OCI-M2 (cell line): ENCODE results near the gene CACNG4.
"Not testable (repeated sequence)": the region's sequence is repeated elsewhere in the genome, so short reads cannot be mapped to it uniquely, and the experiment has no call there.

Source experiments
- DNase-seq: peaks from one replicate; lab custom pipeline; 2025; ENCODE audit not compliant: unreplicated experiment; lab: John Stamatoyannopoulos, UW

Gene CACNG4

DNA sequence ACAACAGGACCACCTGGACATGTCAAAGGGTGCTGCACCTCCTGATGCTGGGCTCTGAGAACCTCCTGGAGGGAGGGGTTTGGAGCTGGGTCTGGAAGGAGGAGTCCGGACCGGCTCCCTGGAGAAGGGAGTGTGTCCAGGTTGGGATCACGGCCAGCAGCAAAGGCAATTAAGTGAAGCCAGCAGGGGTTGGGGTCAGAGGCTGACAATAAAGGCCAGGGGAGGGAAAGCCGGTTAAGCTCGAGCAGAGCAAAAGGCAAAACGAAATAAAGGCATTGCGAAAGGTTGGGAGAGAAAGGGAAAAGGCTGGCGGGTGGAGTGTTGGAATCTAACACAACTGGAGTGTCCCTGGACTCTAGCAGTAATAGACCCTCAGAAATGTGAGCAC is 992 bp upstream of the CACNG4 start:
- DNase-seq, result no peak

DNA sequence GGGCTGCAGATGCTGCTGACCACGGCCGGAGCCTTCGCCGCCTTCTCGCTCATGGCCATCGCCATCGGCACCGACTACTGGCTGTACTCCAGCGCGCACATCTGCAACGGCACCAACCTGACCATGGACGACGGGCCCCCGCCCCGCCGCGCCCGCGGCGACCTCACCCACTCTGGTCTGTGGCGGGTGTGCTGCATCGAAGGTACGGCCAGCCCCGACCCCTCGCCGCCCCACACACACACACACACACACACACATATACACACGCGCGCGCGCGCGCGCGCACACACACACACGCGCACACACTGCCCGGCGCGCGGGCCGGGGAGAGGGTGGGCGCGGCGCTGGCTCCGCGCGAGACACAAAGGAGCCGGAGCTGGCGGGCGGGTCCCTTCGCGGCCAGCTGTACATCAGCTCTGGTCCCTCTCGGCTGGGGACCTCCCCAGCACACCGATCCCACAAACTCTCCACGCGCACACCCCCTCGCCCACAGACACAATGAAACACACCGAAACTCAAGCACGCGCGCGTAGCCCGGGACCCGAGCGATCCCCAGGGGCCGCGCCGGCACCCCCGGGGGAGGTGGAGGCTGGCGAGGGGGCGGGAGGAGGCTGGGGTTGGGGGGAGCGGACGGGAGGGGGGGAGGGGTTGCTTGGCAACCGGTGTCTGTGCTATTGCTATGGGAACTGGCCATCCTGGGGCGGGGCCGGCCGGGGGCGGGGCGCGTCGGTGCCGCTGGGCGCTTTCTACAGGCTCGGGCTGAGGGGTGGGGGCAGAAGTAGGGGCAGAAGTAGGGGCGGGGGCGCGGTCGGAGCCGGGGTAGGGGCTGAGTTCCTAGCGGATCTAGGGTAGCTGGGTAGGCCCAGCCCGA is 658 bp downstream of the CACNG4 start:
- no peak for DNase-seq

DNA sequence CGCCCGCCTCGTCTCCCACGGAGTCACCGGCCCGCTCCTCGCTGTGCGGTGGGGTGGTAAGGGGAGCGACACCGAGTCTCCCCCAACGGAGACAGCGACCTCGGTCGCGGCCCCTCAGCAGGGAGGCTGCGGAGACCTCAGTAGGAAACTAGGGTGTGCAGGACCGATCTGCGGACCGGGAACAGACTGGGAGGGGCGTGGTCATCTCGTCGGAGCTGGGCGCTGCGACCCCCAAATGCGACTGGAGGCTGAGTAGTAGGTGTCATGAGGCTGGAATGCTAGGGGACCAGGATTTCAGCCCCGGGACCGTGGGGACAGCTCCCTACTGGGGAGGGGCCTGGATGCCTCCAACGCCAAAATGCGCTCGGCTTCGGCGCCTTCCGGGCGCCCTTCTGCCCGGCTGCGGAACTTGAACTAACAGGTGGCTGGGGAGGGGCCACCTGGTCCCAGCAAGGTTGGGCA is 1.3 kb downstream of the CACNG4 start:
- no peak for DNase-seq

- DNase-seq, result no peak
Measured at GRCh38 chr17:66966298-66966697, 1.8 kb downstream of the CACNG4 start.

DNA sequence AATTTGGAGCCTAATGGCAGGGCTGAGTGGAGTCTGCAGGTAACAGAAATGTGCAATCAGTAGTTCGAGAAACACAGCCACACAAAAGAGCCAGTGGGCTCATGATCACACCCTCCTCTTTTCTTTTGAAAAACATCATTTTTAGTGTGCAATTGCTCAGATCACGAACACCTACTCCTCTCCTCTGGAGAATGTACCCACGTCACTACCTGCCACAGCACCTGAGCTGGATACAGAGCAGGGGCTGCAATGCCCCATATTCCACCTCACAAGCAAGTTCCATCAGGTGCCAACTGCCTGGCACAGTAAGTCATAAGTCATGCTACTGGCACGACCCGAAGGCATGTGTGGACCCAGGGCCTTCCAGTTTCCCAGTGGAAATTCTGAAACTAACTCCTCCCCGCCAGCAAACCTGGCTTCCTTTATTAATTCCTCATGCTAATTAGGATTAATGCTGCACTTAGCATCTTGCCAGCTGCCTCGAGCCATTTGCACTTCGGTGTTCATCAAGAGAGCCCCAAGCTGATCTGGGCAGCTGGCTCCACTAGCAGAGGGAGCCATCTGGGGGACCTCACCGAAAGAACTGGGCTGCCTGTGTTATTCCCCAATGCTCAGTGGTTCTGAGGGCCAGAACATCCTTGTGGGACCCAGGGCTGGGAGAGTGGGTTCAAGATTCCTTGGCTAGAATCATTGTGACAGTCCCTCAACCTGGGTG is 2.4 kb downstream of the CACNG4 start:
- no peak for DNase-seq

DNA sequence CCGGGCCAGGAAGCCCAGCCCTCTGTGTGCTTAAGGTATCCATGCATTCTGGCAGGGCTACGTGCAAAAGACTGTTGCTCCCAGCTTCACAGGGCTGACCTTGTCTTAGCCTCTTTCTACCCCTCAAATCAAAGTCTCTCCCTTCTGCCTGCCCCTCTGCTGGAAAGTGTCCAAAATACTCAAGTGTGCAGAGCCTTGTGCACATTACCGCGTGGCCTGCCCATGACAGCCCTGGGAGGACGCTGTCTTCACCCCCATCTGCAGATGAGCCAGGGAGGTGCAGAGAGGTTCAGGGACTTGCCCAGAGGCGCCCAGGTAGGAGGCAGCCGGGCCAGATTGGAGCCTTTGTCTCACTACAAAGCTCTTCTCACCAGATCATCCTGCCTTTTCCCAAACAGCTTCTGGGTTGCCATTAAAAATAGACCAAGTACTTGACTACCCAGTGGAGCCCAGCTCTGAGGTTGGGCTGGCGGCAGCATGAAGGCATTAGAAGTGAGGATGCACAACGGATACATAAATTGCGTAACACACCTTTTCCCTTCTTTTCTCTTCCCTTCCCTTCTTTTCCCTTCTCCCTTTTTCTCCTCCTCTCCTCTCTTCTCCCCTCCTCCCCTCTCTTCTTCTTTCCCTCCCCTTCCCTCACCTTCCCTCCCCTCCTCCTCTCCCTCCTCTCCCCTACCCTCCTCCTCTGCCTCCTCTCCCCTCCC is 3.5 kb downstream of the CACNG4 start:
- DNase-seq, result no peak

GRCh38 chr17:66968916-66969315 is 4.4 kb downstream of the CACNG4 start:
- DNase-seq, result no peak

- no peak for DNase-seq
Measured at GRCh38 chr17:66970140-66970539, 5.6 kb downstream of the CACNG4 start.

DNA sequence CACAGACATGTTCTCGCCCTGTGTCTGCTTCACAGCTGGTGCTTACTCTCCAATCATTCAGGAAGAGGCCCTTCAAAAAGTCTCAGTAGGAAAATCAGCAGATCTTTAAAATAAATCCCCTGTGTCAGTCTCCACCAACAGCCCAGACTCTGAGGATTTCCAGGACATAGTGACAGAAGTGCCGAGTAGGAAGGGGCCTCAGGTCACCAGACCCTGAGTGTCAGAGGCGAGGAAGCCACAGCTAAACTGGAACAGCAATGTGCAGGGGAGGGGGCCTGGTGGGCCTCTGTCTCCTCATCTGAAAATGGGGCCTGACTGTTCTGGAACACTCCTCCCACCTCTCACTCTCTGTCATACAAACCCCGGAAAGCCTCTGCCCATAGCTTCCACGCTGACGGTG is 6.3 kb downstream of the CACNG4 start:
- no peak for DNase-seq

DNA sequence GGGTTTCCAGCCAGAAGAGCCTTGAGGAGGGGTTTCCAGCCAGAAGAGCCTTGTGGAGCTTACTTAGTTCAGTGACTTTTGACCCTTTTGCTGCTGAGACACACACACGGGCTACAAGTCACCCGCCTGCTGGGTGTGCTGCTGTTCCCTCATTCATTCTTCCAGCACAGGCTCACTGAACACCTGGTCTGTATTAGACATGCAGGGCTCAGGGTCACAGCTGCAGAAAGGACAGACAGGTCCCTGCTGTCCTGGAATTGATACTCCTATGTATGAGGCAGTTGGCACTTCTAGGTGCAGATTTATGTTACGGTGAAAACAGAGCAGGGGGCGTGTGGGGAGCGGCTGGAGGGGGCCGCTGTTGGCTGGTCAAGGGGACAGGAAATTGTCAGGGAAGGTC is 6.8 kb downstream of the CACNG4 start:
- no peak for DNase-seq

DNA sequence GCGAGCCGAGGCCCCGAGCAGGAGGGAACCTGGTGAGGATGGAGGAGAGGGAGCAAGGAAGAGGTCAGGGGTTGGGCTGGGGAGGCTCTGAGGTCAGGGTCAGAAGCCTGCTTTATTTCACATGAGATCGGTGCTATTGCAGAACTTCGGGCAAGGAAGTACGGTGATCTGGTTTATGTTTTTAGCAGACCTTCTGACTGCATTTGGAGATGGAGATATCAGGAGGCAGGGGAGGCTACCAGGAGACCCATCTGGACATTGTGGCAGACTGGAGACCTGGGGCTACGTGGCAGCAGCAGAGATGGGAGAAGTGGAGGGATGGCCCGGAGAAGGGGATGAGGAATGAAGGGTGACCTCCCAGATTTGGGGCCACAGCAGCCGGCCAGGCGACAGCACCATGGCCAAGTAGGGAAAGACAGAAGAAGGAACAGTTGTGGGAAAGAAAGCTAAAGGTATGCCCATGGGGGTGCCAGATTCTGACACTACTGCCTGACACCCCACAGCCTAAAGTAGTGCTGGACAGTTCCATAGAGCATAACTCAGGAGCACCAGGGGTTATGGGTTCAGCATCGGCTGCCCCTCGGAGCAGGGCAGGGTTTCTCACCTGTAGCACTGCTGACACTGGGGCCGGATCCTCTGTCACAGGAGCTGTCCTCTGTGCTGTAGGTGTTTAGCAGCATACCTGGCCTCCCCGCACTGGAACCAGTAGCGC is 7.4 kb downstream of the CACNG4 start:
- no peak for DNase-seq

DNA sequence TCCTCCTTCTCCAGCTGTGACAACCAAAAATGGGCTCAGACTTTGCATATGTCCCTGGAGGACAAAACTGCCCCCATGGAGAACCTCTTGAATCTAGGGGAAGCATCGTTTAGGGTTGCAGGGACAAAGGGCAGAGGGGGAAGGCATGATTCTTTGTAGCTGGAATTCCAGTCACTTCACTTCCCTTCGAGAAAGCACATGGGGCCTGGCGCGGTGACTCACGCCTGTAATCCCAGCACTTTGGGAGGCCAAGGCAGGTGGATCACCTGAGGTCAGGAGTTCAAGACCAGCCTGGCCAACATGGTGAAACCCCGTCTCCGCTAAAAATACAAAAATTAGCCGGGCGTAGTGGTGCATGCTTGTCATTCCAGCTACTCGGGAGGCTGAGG is 7.9 kb downstream of the CACNG4 start:
- not testable (repeated sequence) for DNase-seq

- DNase-seq, result no peak
Measured at GRCh38 chr17:66975188-66975587, 10.7 kb downstream of the CACNG4 start.

GRCh38 chr17:66975614-66976378 is 11.3 kb downstream of the CACNG4 start:
- DNase-seq, result no peak

DNA sequence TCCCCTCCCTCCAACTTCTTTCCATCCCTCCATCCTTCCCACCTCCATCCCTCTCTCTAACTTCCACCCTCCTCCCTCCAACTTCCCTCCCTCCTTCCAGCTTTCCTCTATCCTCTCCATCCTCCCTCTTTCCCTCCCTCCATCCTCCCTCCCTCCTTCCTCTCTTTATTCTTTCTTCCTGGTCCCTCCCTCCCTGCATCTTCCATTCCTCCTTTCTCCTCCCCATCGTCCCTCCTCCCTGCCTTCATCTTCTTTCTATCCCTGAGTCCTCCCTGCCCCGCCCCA is 11.8 kb downstream of the CACNG4 start:
- DNase-seq, result no peak

DNA sequence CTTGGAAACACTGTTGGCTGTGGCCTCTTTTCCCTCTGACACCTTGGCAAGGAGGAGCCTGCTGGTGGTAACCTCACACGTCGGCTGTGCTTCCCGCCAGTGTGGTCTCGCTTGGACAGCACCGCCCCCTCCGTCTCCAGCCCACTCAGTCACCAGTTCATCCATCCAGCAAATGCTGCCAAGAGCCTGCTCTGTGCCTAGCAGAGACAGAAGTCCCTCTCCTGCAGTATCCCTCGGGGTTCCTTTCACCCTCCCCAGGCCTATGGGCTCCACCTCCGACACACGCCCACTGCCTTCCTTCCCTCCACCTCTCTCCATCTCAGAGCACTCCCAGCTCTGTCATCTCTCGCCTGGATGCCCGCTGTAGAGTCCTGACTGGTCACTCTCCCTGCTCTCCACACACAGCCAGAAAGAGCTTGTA is 12.3 kb downstream of the CACNG4 start:
- DNase-seq, result no peak

DNA sequence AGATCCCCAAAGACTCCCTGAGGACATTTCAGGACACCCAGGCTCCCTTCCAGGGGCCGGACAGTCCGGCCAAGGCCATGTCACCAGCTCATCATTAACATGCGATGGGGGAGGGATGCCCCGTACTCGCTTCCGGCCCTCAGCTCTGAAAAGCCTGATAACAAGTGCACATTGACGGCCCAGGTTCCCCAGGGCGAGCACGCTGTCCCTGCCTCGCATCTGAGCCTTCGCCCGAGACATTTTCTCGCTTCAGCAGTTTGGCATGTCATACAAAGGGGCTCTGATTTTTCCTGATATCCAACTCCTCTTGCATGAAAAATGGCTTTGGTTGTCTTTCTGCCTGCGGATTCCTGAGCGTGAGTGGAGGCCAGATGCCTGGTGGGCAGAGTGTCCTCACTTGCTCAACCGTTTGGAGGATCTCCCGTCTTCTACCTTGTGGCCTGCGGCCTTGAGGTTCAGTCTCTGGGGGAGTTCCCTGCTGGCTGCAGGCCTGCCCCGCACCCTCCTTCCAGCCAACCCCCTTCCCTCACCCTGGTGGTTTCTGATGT is 14.1 kb downstream of the CACNG4 start:
- DNase-seq, result no peak

- no peak for DNase-seq
Measured at GRCh38 chr17:66980896-66981295, 16.4 kb downstream of the CACNG4 start.

DNA sequence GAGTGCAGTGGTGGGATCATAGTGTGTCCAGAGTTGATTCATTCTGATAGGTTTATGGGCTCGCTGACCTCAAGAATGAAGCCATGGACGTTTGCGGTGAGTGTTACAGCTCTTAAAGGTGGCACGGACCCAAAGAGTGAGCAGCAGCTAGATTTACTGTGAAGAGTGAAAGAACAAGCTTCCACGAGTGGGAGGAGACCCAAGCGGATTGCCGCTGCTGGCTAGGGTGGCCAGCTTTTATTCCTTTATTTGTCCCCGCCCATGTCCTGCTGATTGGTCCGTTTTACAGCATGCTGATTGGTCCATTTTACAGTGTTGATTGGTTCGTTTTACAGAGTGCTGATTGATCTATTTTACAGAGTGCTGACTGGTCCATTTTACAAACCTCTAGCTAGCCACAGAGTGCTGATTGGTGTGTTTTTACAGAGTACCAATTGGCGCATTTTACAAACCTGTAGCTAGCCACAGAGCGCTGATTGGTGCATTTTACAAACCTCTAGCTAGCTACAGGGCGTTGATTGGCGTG is 17.5 kb downstream of the CACNG4 start:
- no peak for DNase-seq

GRCh38 chr17:66983414-66984021 is 19.0 kb downstream of the CACNG4 start:
- DNase-seq, result no peak
